ENCODE results near the gene PIK3R2.

Gene PIK3R2

GRCh38 chr19:18194181-18194530 is 41.2 kb downstream of the PIK3R2 start:
- Histone ChIP-seq H3K9me3 (ENCODE audit: control insufficient read depth, insufficient read depth, low read length) (no peaks in the 10 kb centered on the region), H3K36me3 (ENCODE audit: control insufficient read depth, insufficient read depth, low read length) (peaks cover 31% of the 10 kb centered on the region), H3K4me3 (ENCODE audit: low read depth, low read length) (peak overlapping the region; percentile 83), H3K4me1 (ENCODE audit: control insufficient read depth, insufficient read depth, low read length) (peaks cover 10% of the 10 kb centered on the region; the same call in 1 of the 2 replicates), H3K9ac (ENCODE audit: low read depth, low read length) (no peak overlapping the region), H3K27ac (ENCODE audit: low read depth, low read length) (no peak overlapping the region), H3K27me3 (ENCODE audit: control insufficient read depth, insufficient read depth, low read length) (no peaks in the 10 kb centered on the region)

GRCh38 chr19:18194554-18195238 is 41.7 kb downstream of the PIK3R2 start:
- Histone ChIP-seq H3K27me3 (ENCODE audit: control insufficient read depth, insufficient read depth, low read length) (no peaks in the 10 kb centered on the region), H3K36me3 (ENCODE audit: control insufficient read depth, insufficient read depth, low read length) (peaks cover 36% of the 10 kb centered on the region), H3K9me3 (ENCODE audit: control insufficient read depth, insufficient read depth, low read length) (no peaks in the 10 kb centered on the region), H3K9ac (ENCODE audit: low read depth, low read length) (no peak overlapping the region), H3K4me1 (ENCODE audit: control insufficient read depth, insufficient read depth, low read length) (peaks cover 10% of the 10 kb centered on the region; the same call in 1 of the 2 replicates), H3K27ac (ENCODE audit: low read depth, low read length) (no peak overlapping the region), H3K4me3 (ENCODE audit: low read depth, low read length) (peak overlapping the region; percentile 83; the same call in 1 of the 2 replicates)

GRCh38 chr19:18196511-18196845 is 43.5 kb downstream of the PIK3R2 start:
- Histone ChIP-seq H3K4me1 (ENCODE audit: control insufficient read depth, insufficient read depth, low read length) (peaks cover 10% of the 10 kb centered on the region; the same call in 1 of the 2 replicates), H3K4me3 (ENCODE audit: low read depth, low read length) (no peak overlapping the region), H3K27ac (ENCODE audit: low read depth, low read length) (no peak overlapping the region), H3K9me3 (ENCODE audit: control insufficient read depth, insufficient read depth, low read length) (no peaks in the 10 kb centered on the region), H3K9ac (ENCODE audit: low read depth, low read length) (no peak overlapping the region), H3K36me3 (ENCODE audit: control insufficient read depth, insufficient read depth, low read length) (peaks cover 46% of the 10 kb centered on the region), H3K27me3 (ENCODE audit: control insufficient read depth, insufficient read depth, low read length) (no peaks in the 10 kb centered on the region)

GRCh38 chr19:18197306-18197705 is 44.3 kb downstream of the PIK3R2 start:
- no peak overlapping the region for H3K9ac ChIP-seq (ENCODE audit: low read depth, low read length)
- H3K27ac ChIP-seq (ENCODE audit: low read depth, low read length): no peak overlapping the region
- peaks cover 6% of the 10 kb centered on the region; the same call in 1 of the 2 replicates for H3K4me1 ChIP-seq (ENCODE audit: control insufficient read depth, insufficient read depth, low read length)
- no peak overlapping the region for H3K4me3 ChIP-seq (ENCODE audit: low read depth, low read length)
- peaks cover 51% of the 10 kb centered on the region for H3K36me3 ChIP-seq (ENCODE audit: control insufficient read depth, insufficient read depth, low read length)
- H3K9me3 ChIP-seq (ENCODE audit: control insufficient read depth, insufficient read depth, low read length): no peaks in the 10 kb centered on the region
- no peaks in the 10 kb centered on the region for H3K27me3 ChIP-seq (ENCODE audit: control insufficient read depth, insufficient read depth, low read length)

GRCh38 chr19:18197941-18198340 is 45.0 kb downstream of the PIK3R2 start:
- H3K27me3 ChIP-seq (ENCODE audit: control insufficient read depth, insufficient read depth, low read length): no peaks in the 10 kb centered on the region
- H3K4me3 ChIP-seq (ENCODE audit: low read depth, low read length): no peak overlapping the region
- H3K9me3 ChIP-seq (ENCODE audit: control insufficient read depth, insufficient read depth, low read length): no peaks in the 10 kb centered on the region
- H3K27ac ChIP-seq (ENCODE audit: low read depth, low read length): no peak overlapping the region
- peaks cover 4% of the 10 kb centered on the region; the same call in 1 of the 2 replicates for H3K4me1 ChIP-seq (ENCODE audit: control insufficient read depth, insufficient read depth, low read length)
- H3K36me3 ChIP-seq (ENCODE audit: control insufficient read depth, insufficient read depth, low read length): peaks cover 54% of the 10 kb centered on the region
- no peak overlapping the region for H3K9ac ChIP-seq (ENCODE audit: low read depth, low read length)

- Histone ChIP-seq H3K9ac (ENCODE audit: low read depth, low read length) (no peak overlapping the region), H3K36me3 (ENCODE audit: control insufficient read depth, insufficient read depth, low read length) (peaks cover 54% of the 10 kb centered on the region), H3K9me3 (ENCODE audit: control insufficient read depth, insufficient read depth, low read length) (no peaks in the 10 kb centered on the region), H3K4me3 (ENCODE audit: low read depth, low read length) (no peak overlapping the region), H3K4me1 (ENCODE audit: control insufficient read depth, insufficient read depth, low read length) (peaks cover 4% of the 10 kb centered on the region; the same call in 1 of the 2 replicates), H3K27me3 (ENCODE audit: control insufficient read depth, insufficient read depth, low read length) (no peaks in the 10 kb centered on the region), H3K27ac (ENCODE audit: low read depth, low read length) (no peak overlapping the region)
These were observed 45.4 kb downstream of the PIK3R2 start for GRCh38 chr19:18198374-18198773.

- H3K27me3 ChIP-seq (ENCODE audit: control insufficient read depth, insufficient read depth, low read length): no peaks in the 10 kb centered on the region
These were observed 49.4 kb downstream of the PIK3R2 start for GRCh38 chr19:18202397-18202777.

GRCh38 chr19:18202778-18203407 is 49.9 kb downstream of the PIK3R2 start:
- peak overlapping the region; percentile 34; the same call in 1 of the 2 replicates for H3K9ac ChIP-seq (ENCODE audit: low read depth, low read length)
- no peaks in the 10 kb centered on the region for H3K9me3 ChIP-seq (ENCODE audit: control insufficient read depth, insufficient read depth, low read length)
- peak overlapping the region; percentile 78 for H3K4me3 ChIP-seq (ENCODE audit: low read depth, low read length)
- no peak overlapping the region for H3K27ac ChIP-seq (ENCODE audit: low read depth, low read length)
- peaks cover 35% of the 10 kb centered on the region for H3K36me3 ChIP-seq (ENCODE audit: control insufficient read depth, insufficient read depth, low read length)
- peaks cover 9% of the 10 kb centered on the region for H3K4me1 ChIP-seq (ENCODE audit: control insufficient read depth, insufficient read depth, low read length)
- H3K27me3 ChIP-seq (ENCODE audit: control insufficient read depth, insufficient read depth, low read length): no peaks in the 10 kb centered on the region

More at GRCh38 chr19:18202397-18202777, 49.4 kb downstream of the PIK3R2 start:
- Histone ChIP-seq H3K27ac (ENCODE audit: low read depth, low read length) (no peak overlapping the region), H3K4me3 (ENCODE audit: low read depth, low read length) (no peak overlapping the region), H3K36me3 (ENCODE audit: control insufficient read depth, insufficient read depth, low read length) (peaks cover 40% of the 10 kb centered on the region), H3K9me3 (ENCODE audit: control insufficient read depth, insufficient read depth, low read length) (no peaks in the 10 kb centered on the region), H3K9ac (ENCODE audit: low read depth, low read length) (no peak overlapping the region), H3K4me1 (ENCODE audit: control insufficient read depth, insufficient read depth, low read length) (peaks cover 9% of the 10 kb centered on the region)

GRCh38 chr19:18203408-18203862 is 50.5 kb downstream of the PIK3R2 start:
- no peak overlapping the region for H3K27ac ChIP-seq (ENCODE audit: low read depth, low read length)
- no peaks in the 10 kb centered on the region for H3K27me3 ChIP-seq (ENCODE audit: control insufficient read depth, insufficient read depth, low read length)
- H3K9ac ChIP-seq (ENCODE audit: low read depth, low read length): peak overlapping the region; percentile 34; the same call in 1 of the 2 replicates
- peaks cover 9% of the 10 kb centered on the region for H3K4me1 ChIP-seq (ENCODE audit: control insufficient read depth, insufficient read depth, low read length)
- H3K9me3 ChIP-seq (ENCODE audit: control insufficient read depth, insufficient read depth, low read length): no peaks in the 10 kb centered on the region
- H3K36me3 ChIP-seq (ENCODE audit: control insufficient read depth, insufficient read depth, low read length): peaks cover 30% of the 10 kb centered on the region
- peak overlapping the region; percentile 78 for H3K4me3 ChIP-seq (ENCODE audit: low read depth, low read length)

GRCh38 chr19:18203863-18204393 is 51.0 kb downstream of the PIK3R2 start, which contains the start of gene RAB3A:
Gene RAB3A, minus strand, starts transcription at chr19:18204042. Its CDS starts 1,302 bp downstream, at chr19:18202740.
- Histone ChIP-seq H3K4me1 (ENCODE audit: control insufficient read depth, insufficient read depth, low read length) (peaks cover 9% of the 10 kb centered on the region), H3K27me3 (ENCODE audit: control insufficient read depth, insufficient read depth, low read length) (no peaks in the 10 kb centered on the region), H3K9me3 (ENCODE audit: control insufficient read depth, insufficient read depth, low read length) (no peaks in the 10 kb centered on the region), H3K4me3 (ENCODE audit: low read depth, low read length) (peak within 1 kb of the TSS; percentile 78), H3K27ac (ENCODE audit: low read depth, low read length) (peak within 1 kb of the TSS; percentile 98), H3K9ac (ENCODE audit: low read depth, low read length) (peak within 1 kb of the TSS; percentile 74), H3K36me3 (ENCODE audit: control insufficient read depth, insufficient read depth, low read length) (peaks cover 25% of the 10 kb centered on the region)

Data from HUES48 (cell line).